NCI-H82 (cell line): ENCODE results near the gene HNRNPA3.
A peak's percentile ranks its signal among the peaks of the same experiment; 100 is the strongest.
"Not testable (repeated sequence)": the region's sequence is repeated elsewhere in the genome, so short reads cannot be mapped to it uniquely, and the experiment has no call there.

ENCODE experiments used
- DNase-seq: peaks from one replicate; lab custom pipeline; 2025; lab: John Stamatoyannopoulos, UW

HNRNPA3 gene

DNA sequence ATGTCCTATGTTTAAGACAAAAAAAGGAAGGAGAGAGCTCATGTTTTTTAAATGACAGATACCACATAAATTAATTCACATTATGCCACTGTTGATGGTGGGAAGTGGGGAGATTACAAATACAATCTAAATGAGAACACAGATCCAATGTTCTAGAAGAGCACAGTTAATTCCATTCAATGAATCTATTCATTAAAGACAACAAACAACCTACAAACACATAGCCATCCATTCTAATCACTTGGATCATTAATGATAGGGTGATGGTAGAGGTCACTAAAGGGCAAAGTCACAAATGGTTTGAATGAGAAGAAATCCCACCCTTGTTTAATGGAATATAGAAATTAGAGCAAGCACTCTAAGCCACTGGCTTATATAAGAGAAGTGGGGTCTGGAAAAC lies 21.7 kb downstream of the HNRNPA3 start:
- DNase-seq, result no peak

DNA sequence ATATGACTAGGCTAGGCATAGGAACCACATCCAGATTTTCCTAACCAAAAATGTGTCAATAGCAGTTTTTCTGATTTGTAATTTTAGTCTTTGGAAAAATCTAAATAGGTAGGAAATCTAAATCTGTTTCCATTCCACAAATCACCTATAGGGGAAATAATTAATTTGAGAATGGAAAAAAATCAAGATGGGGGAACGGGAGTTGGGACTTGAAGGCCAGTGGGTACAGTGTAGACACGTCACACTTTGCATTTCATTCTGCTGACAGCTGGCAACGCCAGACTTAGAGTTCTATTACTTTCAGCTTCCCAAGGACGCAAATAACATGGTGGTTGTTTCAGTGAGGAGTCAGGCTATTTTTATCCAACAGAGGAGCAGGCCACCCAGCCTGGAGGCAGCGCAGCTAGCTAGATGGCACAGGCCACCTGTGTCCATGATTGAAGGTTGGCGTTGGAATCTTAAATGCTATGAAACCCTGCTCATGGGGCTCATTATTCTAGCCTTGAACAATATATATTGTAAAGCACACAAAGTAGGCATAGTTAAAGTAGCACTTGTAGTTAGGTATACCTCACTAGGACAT lies 23.4 kb downstream of the HNRNPA3 start:
- DNase-seq, result no peak

DNA sequence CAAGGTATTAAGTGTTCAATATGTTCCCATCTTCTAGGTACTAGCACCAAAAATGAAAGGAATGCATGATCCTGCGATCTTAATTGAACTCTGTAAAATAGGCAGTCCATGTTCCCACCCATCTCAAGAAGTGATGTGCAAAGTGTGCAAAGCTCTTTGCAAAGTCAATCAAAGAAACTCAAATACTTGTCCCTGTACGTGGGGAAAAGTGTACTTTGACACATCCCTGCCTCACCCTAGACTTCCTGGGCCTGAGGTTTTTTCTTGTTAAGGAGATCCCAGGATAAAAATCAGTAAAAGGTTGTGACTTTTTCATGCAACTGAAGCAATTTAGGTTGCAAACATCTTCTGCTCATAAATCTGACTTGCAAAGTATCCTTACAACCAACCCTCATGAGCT lies 25.3 kb downstream of the HNRNPA3 start:
- no peak for DNase-seq

DNA sequence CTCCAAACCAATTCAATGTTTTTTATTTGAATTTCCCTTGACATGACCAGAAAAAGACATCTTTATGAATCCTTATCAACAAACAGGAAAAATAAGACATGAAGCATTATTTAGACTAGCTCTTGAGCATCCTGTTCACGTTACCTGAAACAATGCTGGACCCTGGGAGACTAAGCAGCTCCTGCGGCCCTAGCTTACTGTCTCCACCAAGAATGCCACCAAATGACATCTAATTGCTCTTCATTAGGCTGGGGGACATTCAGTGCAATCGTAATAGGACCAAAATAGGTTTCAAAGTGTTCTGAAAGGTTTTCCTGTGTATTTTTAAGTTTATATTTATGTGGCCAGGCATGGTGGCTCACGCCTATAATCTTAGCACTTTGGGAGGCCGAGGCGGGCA lies 26.5 kb downstream of the HNRNPA3 start:
- no peak for DNase-seq

DNA sequence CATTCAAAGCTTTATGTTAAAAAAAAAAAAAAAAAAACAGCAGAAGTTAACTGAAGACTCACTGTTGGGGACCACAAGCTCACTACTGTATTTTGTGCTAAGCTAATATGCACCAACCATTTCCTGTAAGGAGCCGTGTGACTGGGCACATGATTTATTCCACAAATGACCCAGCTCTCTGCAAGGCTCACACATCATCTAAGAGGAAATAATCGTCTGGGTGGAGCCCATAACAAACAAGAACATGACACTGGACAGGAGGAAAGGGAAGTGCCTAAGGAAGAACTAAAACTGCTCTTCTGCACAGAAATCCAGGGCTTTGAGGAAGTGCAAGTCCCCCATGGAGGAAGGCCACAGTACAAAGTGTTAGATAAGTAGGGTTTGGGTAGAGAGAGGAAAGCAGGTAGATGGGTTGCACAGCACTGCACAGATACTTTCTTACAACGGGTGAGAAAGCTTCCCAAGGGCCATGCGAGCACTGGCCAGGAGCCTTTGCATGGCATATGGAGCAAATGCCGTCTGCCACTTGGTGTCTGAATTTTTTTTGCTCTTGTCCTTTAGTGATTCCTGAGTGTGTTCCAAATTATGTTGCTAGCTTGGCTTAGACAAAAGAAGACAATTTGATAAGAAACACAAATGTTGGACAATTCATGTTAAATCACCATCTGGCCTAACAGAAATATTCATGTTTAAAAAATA lies 27.5 kb downstream of the HNRNPA3 start:
- DNase-seq, result no peak

DNA sequence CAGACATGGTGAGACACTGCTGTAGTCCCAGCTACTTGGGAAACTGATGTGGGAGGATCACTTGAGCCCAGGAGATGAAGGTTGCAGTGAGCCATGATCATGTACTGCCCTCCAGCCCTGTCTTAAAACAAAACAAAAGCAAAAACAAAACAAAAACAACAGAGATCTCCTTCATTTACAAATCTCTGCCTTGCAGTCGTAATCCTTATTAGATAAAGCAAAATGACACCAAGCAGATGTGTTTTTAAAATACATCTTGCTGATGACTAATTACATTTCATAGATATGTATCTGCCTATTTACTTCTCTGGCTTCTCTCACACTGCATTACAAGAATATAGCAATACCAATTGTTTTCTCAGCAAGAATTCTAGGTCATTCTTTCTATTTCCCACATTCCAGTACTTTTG lies 29.1 kb downstream of the HNRNPA3 start:
- DNase-seq, result no peak

DNA sequence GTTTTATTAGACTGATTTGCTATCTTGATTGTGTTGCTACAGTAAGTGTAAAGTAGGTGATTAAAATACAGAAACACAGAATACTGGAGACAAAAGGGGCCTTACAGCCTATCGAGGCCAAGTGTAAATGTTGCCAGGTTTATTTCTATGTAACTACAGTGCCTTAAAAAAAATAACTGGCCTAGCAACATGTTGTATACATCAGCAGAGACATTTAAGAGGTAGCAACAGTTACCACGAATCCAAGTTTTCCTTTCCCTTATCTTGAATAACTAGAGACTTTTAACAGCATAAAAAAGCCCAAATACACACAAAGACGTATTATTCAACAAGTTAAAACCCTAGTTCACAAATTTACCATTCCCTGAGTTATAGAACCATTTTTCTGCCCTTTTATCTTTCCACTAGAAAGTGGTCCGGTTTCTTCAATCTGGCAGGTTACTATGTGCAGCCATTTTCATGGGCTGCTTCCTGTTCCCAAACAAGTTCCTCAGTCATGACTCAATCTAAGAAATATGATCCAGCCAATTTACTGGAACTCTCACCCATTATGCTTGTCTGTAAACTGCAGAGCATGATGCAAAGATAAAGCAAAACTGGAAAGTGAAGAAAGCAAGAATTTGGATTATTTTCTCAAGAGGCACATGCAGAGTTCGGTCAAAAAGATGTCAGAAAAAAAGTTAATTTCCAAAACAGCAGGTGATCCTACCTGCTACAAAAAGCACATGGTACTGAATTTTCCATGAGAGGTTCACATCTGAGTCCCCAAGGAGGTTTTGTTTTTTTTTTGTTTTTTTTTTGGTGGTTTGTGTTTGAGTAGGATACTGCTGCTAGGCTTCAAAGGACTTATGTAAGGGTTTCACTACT lies 29.8 kb downstream of the HNRNPA3 start:
- no peak for DNase-seq

DNA sequence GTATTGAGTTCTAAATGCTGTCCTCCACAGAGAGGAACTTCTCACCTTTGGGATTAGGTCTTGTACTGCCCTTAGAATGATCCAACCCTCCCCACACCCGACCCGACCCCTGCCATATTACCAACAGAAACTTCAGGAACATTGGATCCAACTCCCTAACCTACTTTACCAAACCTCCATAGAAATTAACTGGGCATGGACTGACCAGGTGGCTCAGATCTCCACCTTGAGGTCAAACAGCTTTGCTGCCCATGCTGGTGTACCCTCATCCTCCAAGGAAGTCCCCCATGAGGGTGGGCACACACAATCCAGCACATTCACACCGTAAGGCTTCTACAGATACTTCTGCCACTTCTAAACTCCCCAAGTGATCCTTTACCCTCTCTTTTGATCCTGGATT lies 30.5 kb downstream of the HNRNPA3 start:
- no peak for DNase-seq

DNA sequence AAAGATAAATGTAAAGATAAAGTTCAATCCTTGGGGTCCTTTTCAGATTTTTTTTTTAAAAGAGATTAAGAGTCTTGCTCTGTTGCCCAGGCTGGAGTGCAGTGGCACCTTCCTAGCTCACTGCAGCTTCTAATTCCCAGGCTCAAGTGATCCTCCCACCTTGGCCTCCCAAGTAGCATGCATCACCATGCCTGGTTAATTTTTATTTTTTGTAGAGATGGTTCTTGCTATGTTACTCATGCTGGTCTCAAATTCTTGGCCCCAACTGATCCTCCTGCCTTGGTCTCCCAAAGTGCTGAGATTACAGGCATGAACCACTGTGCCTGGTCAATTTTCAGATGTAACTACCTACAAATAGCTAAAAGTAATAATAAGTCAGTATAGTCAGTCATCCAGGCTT lies 30.9 kb downstream of the HNRNPA3 start:
- no peak for DNase-seq

DNA sequence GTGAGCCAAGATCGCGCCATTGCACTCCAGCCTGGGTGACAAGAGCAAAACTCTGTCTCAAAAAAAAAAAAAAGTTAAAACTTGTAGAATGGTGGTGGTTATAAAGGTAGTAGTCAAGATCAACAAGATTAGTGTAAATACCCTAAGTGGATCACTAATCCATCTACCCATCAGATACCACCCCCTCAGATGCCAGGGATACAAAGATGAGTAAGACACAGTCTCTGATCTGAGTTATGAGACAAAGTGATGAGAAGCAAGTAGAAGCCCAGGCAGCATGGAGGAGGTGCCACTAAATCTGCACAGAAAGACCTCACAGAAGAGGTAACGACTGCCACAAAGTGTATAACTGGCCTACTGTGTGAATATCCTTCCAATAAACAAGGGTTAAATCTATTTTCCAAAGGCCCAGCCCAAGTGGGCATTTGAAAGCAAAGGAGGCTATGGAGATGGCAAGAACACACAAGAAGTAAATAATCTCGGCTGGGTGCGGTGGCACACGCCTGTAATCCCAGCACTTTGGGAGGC lies 31.7 kb downstream of the HNRNPA3 start:
- peak; percentile 67 for DNase-seq

DNA sequence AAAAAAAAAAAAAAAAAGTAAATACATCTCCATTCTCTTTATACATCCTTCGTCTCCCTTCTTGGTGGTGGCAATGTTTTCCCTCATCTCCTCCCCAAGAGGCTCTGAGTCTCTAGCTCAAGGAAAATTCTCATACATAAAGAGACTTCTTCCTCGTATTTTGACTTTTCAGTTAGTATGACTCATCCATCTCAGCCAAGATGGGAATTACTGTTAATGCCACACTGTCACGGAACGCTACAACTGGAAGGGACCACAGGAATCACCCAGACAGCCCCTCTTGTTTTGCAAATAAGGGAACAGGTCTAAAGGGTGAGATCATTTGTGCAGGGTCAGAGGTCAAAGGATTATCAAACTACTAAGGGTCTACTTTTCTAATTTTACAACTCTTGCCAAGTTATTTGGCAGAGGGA lies 32.4 kb downstream of the HNRNPA3 start:
- DNase-seq, result no peak

DNA sequence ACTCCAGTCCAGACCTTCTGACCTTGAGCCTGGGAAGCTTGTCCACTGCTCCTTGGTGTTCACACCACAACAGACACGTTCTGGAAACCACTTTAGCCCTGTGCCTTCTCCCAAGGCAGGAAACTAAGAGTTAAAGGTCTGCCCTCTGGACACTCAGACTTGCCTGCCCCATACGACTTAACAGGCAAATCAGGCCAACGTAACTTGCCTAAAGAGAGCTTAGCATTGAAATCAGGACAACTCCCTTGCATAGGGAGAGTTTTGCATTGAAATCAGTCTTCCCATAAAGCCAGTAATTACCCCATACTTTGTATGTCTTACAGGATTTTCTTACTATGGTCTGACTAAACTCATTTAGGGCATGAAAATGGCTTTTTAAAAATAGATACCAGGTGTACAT lies 33.4 kb downstream of the HNRNPA3 start:
- DNase-seq, result no peak

DNA sequence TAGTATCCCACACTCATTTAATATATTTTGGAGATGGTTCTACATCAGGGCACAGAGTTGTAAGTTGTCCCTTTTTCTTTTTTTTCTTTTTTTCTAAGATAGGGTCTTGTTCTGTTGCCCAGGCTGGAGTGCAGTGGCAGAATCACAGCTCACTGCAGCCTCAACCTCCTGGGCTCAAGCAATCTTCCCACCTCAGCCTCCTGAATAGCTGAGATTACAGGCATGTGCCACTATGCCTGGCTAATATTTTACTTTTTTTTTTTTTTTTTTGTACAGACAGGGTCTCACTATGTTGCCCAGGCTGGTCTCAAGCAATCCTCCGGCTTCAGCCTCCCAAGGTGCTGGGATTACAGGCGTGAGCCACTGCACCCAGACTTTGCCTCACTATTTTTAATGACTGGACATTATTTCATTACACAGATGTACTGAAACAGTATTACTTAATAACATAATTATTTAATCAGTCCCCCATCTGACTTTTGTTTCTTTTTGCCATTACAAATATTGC lies 34.0 kb downstream of the HNRNPA3 start:
- not testable (repeated sequence) for DNase-seq

DNA sequence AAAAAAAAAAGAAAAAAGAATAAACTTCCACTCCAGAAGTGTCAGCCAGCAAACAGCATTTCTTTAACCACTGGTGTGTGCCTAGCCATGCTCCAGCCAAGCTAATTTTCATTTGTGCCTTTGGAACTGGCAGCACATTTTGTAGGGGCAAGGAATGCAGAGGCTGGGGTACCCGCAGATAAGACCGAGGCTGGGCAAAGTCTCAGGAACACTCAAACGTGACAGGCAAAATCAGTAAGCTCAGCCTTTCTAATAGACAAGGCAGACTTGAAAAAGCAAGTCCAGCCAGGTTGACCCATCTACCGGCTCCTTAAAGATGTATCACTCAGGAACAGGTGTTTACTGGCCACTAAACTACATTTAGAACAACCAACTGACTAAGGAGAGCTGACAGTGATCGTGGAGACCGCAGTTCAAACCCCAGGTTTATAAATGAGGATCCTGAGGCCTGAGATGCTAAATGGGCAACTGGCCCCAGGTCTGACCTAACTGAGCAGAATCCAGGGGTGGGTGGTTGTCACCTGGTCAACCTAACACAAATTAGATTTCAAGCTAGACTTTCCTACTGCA lies 35.2 kb downstream of the HNRNPA3 start:
- DNase-seq, result no peak

DNA sequence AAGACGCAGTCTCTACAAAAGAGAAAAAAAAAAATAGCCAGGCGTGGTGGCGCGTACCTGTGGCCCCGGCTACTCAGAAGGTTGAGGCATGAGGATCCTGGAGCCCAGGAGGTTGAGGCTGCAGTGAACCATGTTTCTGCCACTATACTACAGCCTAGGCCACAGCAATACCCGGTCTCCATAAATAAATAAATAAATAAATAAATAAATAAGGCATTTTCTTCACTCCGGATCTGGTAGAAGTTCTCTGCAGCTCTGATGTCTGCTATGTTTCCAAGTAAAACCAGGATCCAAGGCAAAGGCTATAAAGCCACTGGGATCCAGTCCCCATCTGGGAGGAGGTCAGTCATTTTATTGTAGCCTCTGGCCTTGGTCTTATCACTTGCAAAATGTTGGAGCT lies 36.4 kb downstream of the HNRNPA3 start:
- no peak for DNase-seq

DNA sequence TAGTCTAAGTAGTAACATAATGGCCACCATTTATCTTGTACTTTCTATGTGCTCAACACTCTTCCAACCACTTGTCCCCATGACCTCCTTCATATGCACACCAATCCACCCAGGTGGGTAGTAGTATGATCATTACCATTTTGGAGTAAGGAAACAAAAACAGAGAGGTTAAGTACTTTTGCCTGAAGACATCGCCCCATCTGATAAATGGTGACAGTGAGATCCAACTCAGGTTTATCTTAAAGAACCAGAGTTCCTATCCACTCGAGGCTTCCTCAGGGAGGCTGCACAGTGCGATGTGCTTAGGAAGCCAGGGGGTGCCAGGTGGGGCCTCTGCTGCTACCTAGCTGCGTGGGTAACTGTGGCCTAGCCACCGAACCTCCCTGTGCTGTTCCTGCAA lies 37.9 kb downstream of the HNRNPA3 start:
- no peak for DNase-seq

DNA sequence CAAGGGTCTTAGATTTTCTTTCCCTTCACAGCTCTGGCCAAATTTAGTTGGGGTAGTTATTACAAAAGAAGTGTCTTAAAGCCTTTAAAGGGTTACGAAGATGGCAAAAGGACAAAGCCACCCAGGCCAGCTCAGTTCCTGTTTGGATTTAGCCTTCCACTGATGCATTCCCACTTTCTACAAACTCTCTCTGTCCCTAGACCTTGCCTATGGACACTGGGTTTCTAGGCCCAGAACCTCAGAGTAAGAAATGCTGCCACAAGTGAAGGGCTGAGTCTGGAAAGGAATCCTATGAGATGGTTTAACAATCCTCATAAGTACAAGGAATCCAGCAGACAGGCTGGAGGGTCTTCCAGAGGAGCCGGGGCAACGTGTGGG lies 38.6 kb downstream of the HNRNPA3 start:
- DNase-seq, result no peak

DNA sequence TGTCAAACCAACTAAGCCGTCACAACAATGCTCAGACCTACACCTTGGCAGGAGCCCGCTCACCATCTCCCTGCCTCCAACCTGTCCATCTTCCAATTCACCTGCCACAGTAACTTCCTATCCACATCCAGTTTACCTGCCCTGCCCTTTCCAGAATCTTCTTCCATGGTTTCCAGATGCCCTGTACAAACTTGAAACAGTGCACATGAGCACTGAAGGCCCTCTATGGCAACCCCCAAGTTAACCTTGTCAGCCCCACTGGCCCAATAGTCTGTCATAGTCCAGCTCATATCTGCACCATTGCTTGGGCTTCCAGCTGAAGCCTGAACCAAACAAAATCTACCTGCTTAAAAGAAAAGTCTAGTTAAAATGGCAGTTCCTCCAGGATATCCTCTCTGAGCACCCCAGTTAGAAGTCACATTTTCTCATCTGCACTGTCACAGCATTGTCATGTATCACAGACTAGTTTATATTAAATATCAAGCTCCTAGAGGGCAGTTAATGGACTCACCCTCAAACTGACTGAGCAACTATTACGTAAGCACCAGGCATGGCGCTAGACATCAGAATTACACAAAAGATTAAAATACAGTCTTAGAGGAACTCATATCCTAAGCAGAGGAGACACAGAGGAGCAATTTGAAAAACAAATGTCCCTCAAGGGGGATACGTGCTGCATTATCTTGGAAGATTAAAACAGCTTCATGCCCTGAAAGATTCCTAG lies 40.4 kb downstream of the HNRNPA3 start:
- DNase-seq, result no peak

DNA sequence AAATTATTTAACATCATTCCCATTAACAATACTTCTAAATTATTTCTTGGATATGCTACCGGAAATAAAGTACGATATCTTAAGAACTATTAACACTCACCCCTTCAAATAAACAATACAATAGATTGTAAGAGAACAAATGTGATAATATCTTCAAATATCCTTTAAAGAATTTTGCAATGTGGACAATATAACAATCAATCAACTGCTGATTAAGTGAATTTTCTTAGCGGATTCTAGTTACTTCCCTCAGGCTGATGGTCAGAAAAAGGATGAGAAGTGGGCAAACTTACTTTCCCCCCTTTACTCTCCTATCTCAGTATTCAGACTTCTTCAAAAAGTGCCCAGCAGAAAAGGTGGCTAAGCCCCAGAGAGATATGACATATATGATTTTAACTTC lies 41.1 kb downstream of the HNRNPA3 start:
- DNase-seq, result no peak

DNA sequence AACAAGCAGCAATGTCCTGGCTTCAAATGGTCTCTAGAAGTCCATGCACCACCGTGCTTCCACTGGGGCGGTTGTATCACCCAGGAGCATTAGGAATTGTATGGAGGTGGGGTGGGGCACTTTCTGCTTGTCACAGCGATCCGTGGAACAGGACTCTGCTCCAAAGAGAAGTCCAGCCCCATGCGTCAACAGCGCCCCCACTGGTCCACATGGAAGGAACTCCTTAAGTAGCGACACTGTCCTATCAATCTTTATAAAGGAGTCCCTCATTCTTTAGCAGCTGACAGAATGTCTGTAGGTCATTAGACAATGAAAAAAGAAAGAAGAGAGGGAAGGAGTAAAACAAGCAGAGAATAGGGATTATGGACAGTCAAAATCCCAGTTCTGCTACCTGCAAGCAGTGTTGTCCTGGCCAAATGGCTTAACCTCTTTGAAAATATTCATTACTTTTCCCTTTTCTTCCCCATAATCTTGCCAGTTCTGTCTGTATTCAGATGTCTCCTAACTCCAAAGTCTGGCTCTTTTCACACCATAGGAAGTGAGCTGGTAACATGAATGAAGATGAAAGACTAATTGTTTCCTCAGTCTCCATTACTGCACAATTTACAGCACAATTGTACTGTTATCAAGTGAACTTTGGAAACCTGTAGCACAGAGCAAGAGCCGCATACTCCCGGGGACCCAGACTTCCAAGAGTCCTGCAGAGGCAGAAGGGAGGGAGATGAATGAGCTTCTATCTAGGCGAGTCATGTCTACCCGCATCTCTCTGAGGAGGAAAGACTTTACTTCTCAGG lies 42.0 kb downstream of the HNRNPA3 start:
- DNase-seq, result peak; percentile 84

DNA sequence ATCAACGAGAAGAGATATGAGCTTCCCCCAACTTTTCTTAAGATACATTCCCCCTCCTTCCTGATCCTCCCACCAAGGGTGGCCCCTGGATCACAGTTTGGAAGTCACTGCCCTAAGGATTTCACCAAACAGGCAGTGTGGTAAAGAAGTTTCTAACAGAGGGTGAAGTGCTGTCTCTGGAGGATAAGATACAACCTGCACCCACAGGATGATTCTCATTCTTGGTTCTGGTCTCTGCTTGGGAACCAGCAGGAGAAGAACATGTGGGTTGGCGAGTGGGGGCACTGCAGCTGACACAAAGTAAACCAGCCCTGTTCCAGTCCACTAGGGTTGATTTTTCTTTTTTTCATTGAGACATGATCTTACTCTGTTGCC lies 42.6 kb downstream of the HNRNPA3 start:
- no peak for DNase-seq
